GF-D8 (cell line): ENCODE results near the gene RAB7B.

Experiments
- DNase-seq: peaks from one replicate; lab custom pipeline; 2025; lab: John Stamatoyannopoulos, UW

The RAB7B gene

GRCh38 chr1:206022766-206023165 lies 19.6 kb upstream of the RAB7B start:
- no peak for DNase-seq

DNA sequence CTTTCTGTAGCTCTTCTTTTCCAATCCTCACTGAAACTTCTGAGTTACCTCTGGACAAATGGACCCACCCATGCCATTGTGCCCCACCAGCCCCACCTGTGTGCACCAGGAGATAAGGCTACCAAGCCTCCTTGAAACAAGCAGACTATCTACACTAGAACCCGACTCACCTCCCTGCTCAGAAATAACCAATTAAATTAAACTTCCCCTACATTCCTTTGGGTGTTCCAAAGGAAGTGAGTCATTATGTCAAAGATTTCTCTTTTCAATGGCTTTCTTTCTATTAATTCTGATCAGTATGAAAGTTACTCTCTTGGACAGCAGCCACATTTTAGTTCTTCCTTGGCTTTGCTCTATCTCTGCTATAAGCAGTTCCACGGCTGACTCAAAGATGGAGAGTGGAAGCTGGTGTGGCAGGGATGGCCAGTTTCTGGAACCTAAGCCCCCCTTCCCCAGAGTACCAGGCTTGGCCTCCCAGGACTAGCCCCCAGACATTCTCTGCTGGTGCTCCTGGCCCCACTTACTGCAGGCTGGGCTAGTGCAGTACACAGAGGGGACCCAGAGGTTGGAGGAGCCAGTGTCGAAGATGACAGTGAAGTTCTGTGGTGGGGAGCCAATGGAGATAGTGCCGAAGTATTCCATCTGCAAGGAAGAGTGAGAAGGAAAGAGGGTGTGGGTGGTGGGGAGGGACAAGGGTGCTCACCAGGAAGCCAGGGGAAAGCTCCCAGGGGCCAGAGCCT lies 18.6 kb upstream of the RAB7B start:
- DNase-seq = no peak

GRCh38 chr1:206021008-206021625 lies 17.9 kb upstream of the RAB7B start:
- DNase-seq = no peak

DNA sequence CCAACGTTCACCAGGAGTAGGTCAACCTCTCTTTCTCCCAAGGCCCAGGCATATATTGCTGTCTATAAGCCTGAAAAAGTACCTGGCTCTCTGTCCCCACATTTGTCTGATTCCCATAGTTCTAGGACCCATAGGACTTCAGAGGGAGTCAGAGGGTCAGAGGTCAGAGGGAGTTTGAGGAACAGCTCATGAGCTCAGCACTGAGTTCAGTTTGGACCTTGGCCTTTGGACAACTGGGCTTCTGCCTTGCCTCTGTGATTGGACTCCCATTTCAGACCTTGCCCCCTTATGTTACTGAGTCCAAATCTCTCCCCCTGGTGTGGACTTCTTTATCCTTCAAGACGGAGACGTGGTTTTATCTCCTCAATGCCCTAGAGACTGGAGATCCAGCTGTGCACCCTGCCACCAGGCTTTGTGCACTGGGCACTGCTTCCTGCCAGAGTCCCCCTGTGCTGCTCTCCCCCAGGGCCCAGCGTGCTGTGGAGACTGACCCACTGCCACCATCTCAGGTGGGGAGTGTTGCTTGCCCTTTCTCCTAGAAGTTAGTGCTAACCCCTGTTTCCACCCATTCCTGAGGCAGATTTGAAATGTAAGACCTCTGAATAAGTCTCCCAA lies 17.3 kb upstream of the RAB7B start:
- DNase-seq = no peak

GRCh38 chr1:206015071-206015470 lies 11.9 kb upstream of the RAB7B start:
- no peak for DNase-seq

- no peak for DNase-seq
These were observed 11.4 kb upstream of the RAB7B start for GRCh38 chr1:206014601-206015000.

- no peak for DNase-seq
These were observed 10.0 kb upstream of the RAB7B start for GRCh38 chr1:206013026-206013795.

GRCh38 chr1:206012086-206012859 lies 9.1 kb upstream of the RAB7B start:
- DNase-seq = peak; percentile 99

- no peak for DNase-seq
These were observed 7.9 kb upstream of the RAB7B start for GRCh38 chr1:206011057-206011456.

- no peak for DNase-seq
These were observed 6.9 kb upstream of the RAB7B start for GRCh38 chr1:206010060-206010459.

GRCh38 chr1:206006946-206007345 lies 3.8 kb upstream of the RAB7B start:
- DNase-seq = no peak

DNA sequence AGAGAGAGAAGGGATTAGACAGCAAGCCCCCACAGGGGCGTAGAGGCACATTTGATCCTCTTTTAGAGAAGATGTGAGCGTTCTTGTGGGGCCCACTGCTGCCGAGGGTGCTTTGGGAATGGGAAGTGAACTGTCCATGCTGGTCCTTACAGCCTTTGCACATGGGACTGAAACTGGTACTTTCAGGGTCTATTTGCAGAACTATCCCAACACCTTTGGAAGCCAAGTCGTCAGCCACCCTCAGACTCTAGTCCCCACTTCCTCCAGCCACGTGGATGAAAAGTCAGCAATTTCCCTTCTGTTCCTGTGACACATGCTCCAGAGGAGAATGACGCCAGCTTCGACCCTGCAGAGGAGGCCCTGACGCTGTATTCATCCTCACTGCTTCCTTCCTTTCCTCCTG lies 2.6 kb upstream of the RAB7B start:
- no peak for DNase-seq

DNA sequence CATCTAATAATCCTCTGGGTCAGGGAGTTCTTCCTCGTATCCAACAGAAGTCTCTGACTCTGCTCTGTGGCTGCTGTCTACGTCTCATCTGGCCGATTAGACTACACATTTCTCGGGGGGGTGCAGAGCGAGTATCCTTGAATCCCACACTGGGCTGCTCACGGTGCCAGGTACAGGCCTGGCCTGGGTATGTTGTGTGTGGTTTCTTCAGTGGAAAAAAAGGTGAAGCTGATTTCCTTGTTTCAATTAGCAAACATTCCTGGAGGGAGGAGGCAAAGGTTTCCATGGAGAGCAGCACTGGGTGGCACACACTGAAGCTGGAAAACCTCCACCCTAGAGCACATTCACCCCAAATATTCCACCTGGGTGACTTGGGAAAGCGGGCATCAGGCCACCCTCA lies 2.0 kb upstream of the RAB7B start:
- DNase-seq = no peak

- DNase-seq = no peak
These were observed 1.6 kb upstream of the RAB7B start for GRCh38 chr1:206004826-206005225.

DNA sequence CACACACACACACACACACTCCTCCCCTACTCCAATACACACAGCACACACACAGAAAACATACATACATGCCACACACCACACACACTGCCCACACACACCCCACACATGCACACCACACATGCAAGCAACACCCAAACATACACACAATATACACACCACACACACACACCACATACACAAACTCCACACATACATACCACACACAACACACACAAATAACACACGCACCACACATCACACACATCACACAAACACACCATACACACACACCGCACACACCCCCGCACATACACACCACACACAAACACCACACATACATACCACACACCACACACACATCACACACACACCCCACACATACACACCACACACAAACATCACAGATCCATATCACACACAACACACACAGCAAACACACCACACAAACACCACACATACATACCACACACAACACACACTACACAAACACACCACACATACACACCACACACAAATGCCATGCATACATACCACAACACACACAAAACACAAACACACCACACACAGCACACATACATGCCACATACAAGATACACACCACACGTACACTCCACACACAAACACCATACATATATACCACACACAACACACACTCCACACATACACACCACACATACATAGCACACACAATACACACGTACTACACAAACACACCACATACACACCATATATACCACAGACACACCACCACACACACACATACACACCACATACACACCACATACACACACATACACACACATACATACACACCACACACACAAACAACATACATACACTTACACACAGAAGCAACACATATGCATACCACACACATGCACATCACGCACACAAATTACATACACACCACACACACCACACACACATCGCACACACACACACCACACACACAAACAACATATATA lies 932 bp upstream of the RAB7B start:
- no peak for DNase-seq

GRCh38 chr1:206002160-206002559 lies 1.0 kb downstream of the RAB7B start:
- DNase-seq = no peak

DNA sequence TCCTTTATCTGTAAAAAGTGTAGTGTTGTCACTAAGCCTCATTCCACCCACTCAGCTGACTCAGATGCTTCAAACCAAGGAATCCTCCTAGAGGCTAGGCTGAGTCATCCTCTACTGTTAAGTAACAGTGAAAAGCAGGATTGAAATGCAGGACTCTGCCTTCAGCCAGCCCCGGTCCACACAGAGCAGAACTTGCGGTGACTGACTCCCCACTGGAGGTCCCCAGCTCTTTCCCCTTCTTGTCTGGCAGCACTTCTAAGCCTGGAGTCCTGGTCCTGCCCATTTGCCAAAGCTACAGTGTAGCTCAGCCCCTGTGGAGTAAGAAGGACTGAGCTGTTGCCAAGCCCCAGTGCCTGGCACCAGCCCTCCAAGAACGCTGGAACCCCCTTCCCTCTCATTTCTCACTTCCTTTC lies 1.7 kb downstream of the RAB7B start:
- DNase-seq = peak; percentile 60

GRCh38 chr1:206000641-206001339 lies 2.4 kb downstream of the RAB7B start:
- DNase-seq = no peak

- DNase-seq = no peak
These were observed 4.5 kb downstream of the RAB7B start for GRCh38 chr1:205998457-205999241.
